H9 (cell line): ENCODE measurements around the gene CSDE1. TPM values are rescaled to one million over a fixed set of nuclear protein-coding genes. Genes with fewer than 3 reads are reported as not detected.

Experiments
- DNase-seq: peaks from one replicate; pipeline ENCODE4 v3.0.0-alpha.2; 2017
- H2AFZ ChIP-seq: one replicate; pipeline ENCODE4 v1.6.1; 2013; ENCODE audit warnings: mild to moderate bottlenecking, low read length, control low read depth, moderate library complexity
- H2AK5ac ChIP-seq: 2 replicates; pipeline ENCODE4 v1.6.1; 2013; ENCODE audit warnings: low read length, control low read depth, mixed read lengths; ENCODE audit not compliant: insufficient read length
- H2BK120ac ChIP-seq: one replicate; pipeline ENCODE4 v1.6.1; 2013; ENCODE audit warnings: low read depth, mild to moderate bottlenecking, low read length, control low read depth, inconsistent platforms; ENCODE audit not compliant: poor library complexity, severe bottlenecking
- H2BK12ac ChIP-seq: 2 replicates; pipeline ENCODE4 v1.6.1; 2013; ENCODE audit warnings: low read length, control low read depth, mixed read lengths, low read depth; ENCODE audit not compliant: insufficient read length
- H2BK15ac ChIP-seq: 2 replicates; pipeline ENCODE4 v1.6.1; 2013; ENCODE audit warnings: low read depth, low read length, control low read depth
- H2BK20ac ChIP-seq: one replicate; pipeline ENCODE4 v1.6.1; 2013; ENCODE audit warnings: low read depth, mild to moderate bottlenecking, low read length, control low read depth, inconsistent platforms; ENCODE audit not compliant: poor library complexity, severe bottlenecking
- H2BK5ac ChIP-seq: 2 replicates; pipeline ENCODE4 v1.6.1; 2013; ENCODE audit warnings: low read length, control low read depth, mixed read lengths; ENCODE audit not compliant: insufficient read length
- H3K14ac ChIP-seq: 2 replicates; pipeline ENCODE4 v1.6.1; 2013; ENCODE audit warnings: low read length, control low read depth; ENCODE audit not compliant: insufficient read depth
- H3K18ac ChIP-seq: 2 replicates; pipeline ENCODE4 v1.6.1; 2013; ENCODE audit warnings: low read depth, mild to moderate bottlenecking, mixed read lengths, low read length, control low read depth; ENCODE audit not compliant: insufficient read length
- H3K23ac ChIP-seq: 2 replicates; pipeline ENCODE4 v1.6.1; 2013; ENCODE audit warnings: low read length, control low read depth, mixed read lengths, low read depth; ENCODE audit not compliant: insufficient read length
- H3K23me2 ChIP-seq: 2 replicates; pipeline ENCODE4 v1.6.1; 2013; ENCODE audit warnings: low read depth, mild to moderate bottlenecking, mixed read lengths, low read length, control low read depth; ENCODE audit not compliant: insufficient read length, poor library complexity, severe bottlenecking
- H3K27ac ChIP-seq: 2 replicates; pipeline ENCODE4 v1.5.1; 2013; ENCODE audit warnings: low read length, control low read depth, mixed read lengths, low read depth; ENCODE audit not compliant: insufficient read length
- H3K27me3 ChIP-seq: 2 replicates; pipeline ENCODE4 v1.6.1; 2013; ENCODE audit warnings: low read length, control low read depth, inconsistent platforms; ENCODE audit not compliant: insufficient read depth
- H3K4ac ChIP-seq: 2 replicates; pipeline ENCODE4 v1.6.1; 2013; ENCODE audit warnings: low read depth, mild to moderate bottlenecking, control low read depth, inconsistent platforms, low read length, moderate library complexity
- H3K4me1 ChIP-seq: 2 replicates; pipeline ENCODE4 v1.6.1; 2013; ENCODE audit warnings: low read length, control low read depth, inconsistent platforms; ENCODE audit not compliant: insufficient read depth
- H3K4me2 ChIP-seq: 2 replicates; pipeline ENCODE4 v1.6.1; 2013; ENCODE audit warnings: low read length, control low read depth, mixed read lengths; ENCODE audit not compliant: insufficient read length, insufficient read depth
- H3K56ac ChIP-seq: 2 replicates; pipeline ENCODE4 v1.6.1; 2013; ENCODE audit warnings: low read depth, mild to moderate bottlenecking, mixed read lengths, low read length, control low read depth; ENCODE audit not compliant: insufficient read length
- H3K79me1 ChIP-seq: 2 replicates; pipeline ENCODE4 v1.6.1; 2013; ENCODE audit warnings: low read depth, mild to moderate bottlenecking, moderate library complexity, low read length, control low read depth, inconsistent platforms; ENCODE audit not compliant: insufficient read depth, poor library complexity, severe bottlenecking
- H3K79me2 ChIP-seq: 2 replicates; pipeline ENCODE4 v1.6.1; 2013; ENCODE audit warnings: low read length, control low read depth, inconsistent platforms; ENCODE audit not compliant: insufficient read depth
- H3K9ac ChIP-seq: 2 replicates; pipeline ENCODE4 v1.6.1; 2013; ENCODE audit warnings: low read length, control low read depth, mixed read lengths; ENCODE audit not compliant: insufficient read length; ENCODE audit errors: extremely low read depth
- H3K9me3 ChIP-seq: one replicate; pipeline ENCODE4 v1.6.1; 2013; ENCODE audit warnings: low read depth, low read length, inconsistent platforms; ENCODE audit not compliant: control insufficient read depth
- H3T11ph ChIP-seq: one replicate; pipeline ENCODE4 v1.6.1; 2013; ENCODE audit warnings: mild to moderate bottlenecking, low read length, control low read depth, inconsistent platforms
- H4K20me1 ChIP-seq: one replicate; pipeline ENCODE4 v1.6.1; 2013; ENCODE audit not compliant: control insufficient read depth, insufficient read length, insufficient read depth
- H4K5ac ChIP-seq: 2 replicates; pipeline ENCODE4 v1.6.1; 2013; ENCODE audit warnings: low read depth, mild to moderate bottlenecking, mixed read lengths, low read length, control low read depth; ENCODE audit not compliant: insufficient read length
- H4K8ac ChIP-seq: replicated peaks from 2 replicates; pipeline ENCODE4 v1.6.1; 2013; ENCODE audit warnings: low read length, control low read depth, mixed read lengths, low read depth; ENCODE audit not compliant: insufficient read length
- H4K91ac ChIP-seq: 2 replicates; pipeline ENCODE4 v1.6.1; 2013; ENCODE audit warnings: low read depth, mild to moderate bottlenecking, moderate library complexity, mixed read lengths, low read length, control low read depth; ENCODE audit not compliant: insufficient read length
- H3K27ac Mint-ChIP-seq, 3 experiments: 2 replicates in 2 of 3; 3 replicates in 1 of 3; pipeline ENCODE4 v1.8.0; 2020 to 2021; ENCODE audit warnings: mixed read lengths in 3 of 3, mild to moderate bottlenecking in 1 of 3, moderate library complexity in 1 of 3
- H3K27me3 Mint-ChIP-seq: 2 replicates; pipeline ENCODE4 v1.8.0; 2021; ENCODE audit warnings: low read depth, mild to moderate bottlenecking, moderate library complexity, mixed read lengths
- H3K36me3 Mint-ChIP-seq, 3 experiments: 2 replicates in 2 of 3; 3 replicates in 1 of 3; pipeline ENCODE4 v1.8.0; 2020 to 2021; ENCODE audit warnings: low read depth in 3 of 3, mixed read lengths in 3 of 3; ENCODE audit not compliant: insufficient read depth in 1 of 3
- H3K4me1 Mint-ChIP-seq, 2 experiments: 2 replicates each; pipeline ENCODE4 v1.8.0; 2020; ENCODE audit warnings: mixed read lengths in 2 of 2
- H3K4me3 Mint-ChIP-seq, 2 experiments: 2 replicates in 1 of 2; 3 replicates in 1 of 2; pipeline ENCODE4 v1.8.0; 2020 to 2021; ENCODE audit warnings: mild to moderate bottlenecking in 2 of 2, mixed read lengths in 2 of 2, moderate library complexity in 1 of 2
- H3K9me3 Mint-ChIP-seq, 2 experiments: 2 replicates in 1 of 2; 3 replicates in 1 of 2; pipeline ENCODE4 v1.8.0; 2020; ENCODE audit warnings: mild to moderate bottlenecking in 2 of 2, mixed read lengths in 2 of 2, moderate library complexity in 1 of 2
- WGBS: extraction: QIAGEN DNeasy Blood & Tissue Kit; methylation state at CpG from one replicate; pipeline ENCODE4 v1.1.7; 2013; ENCODE audit warnings: missing lambda C conversion rate, low lambda C conversion rate, mixed read lengths; ENCODE audit not compliant: insufficient read length; ENCODE audit errors: extremely low coverage; 5-methylcytosine and 5-hydroxymethylcytosine counted together
- total RNA-seq: library from RNA; stranded (reverse); gene quantifications from 2 replicates; pipeline ENCODE4 v1.2.1, GENCODE V29; 2021
- TF ChIP-seq, protein P1 (sequence below): fragments of 200-600 bp; sonication (generic); conservative IDR thresholded peaks from 3 replicates; pipeline ENCODE4 v1.8.0; 2021; ENCODE audit warnings: antibody characterized with exemption, mild to moderate bottlenecking

CSDE1 gene
- total RNA-seq, 1 experiment from 2014 or later, result 645 TPM

DNA sequence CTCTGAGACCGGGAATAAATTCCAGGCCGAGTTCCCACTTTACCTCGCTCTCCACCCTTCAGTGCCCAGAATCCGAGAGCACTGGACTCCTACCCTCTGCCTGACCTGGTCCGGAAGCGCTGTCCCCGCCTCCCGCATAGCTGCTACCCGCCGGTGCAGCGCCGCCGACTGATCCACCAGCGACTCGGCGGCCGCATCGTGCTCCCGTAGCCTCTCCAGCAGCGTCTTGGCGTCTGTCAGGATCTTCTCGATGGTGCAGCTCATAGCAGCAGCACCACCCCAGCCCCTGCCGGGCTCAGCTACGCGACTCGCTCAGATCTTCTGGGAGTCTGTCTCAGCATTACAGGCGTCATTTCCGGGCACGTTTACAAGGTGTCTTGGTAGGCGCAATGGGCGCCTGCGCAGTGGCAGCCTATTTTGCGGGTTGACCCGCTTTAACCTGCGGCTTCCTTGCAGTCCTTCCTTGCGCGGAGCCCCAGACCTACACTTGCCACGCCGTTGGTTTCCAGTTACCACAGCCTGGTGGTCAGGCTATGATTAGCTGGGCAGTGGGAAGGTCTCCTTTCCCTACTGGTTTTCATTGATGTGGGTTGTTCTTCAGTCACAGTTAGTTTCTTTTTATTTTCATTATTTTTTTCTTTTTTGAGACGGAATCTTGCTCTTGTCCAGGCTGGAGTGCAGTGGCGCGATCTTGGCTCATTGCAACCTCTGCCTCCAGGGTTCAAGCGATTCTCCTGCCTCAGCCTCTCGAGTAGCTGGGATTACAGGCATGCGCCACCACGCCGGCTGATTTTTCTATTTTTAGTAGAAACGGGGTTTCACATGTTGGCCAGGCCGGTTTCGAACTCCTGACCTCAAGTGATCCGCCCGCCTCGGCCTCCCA lies 22.8 kb upstream of the CSDE1 start, which contains the start of gene SIKE1:
Gene SIKE1 (minus strand): TSS at position 342 of the 883 bp plus-strand sequence. CDS start 78 bp downstream, at position 264.
- Histone ChIP-seq H4K5ac (no peak within 1 kb of the TSS), H3T11ph (no peak within 1 kb of the TSS), H3K27ac (peak within 1 kb of the TSS; percentile 2), H3K14ac (peak within 1 kb of the TSS; percentile 33), H3K23ac (no peak within 1 kb of the TSS), H3K4ac (no peak within 1 kb of the TSS), H3K23me2 (peaks cover 2% of the 10 kb centered on the region), H2AFZ (no peak within 1 kb of the TSS), H2BK20ac (no peak within 1 kb of the TSS), H2BK12ac (no peak within 1 kb of the TSS), H4K20me1 (no peaks in the 10 kb centered on the region), H3K79me2 (no peaks in the 10 kb centered on the region; the same call in 1 of the 2 replicates), H3K9me3 (no peaks in the 10 kb centered on the region), H2BK5ac (no peak within 1 kb of the TSS), H3K4me1 (no peaks in the 10 kb centered on the region), H4K8ac (no peak within 1 kb of the TSS), H2BK120ac (no peak within 1 kb of the TSS), H3K27me3 (no peaks in the 10 kb centered on the region), H3K79me1 (no peaks in the 10 kb centered on the region), H3K9ac (peak within 1 kb of the TSS; percentile 96), H3K18ac (peak within 1 kb of the TSS; percentile 71), H2BK15ac (no peak within 1 kb of the TSS), H2AK5ac (no peak within 1 kb of the TSS), H4K91ac (no peak within 1 kb of the TSS), H3K56ac (no peak within 1 kb of the TSS), H3K4me2 (peak within 1 kb of the TSS; percentile 97)
- TF ChIP-seq, protein P1, sequence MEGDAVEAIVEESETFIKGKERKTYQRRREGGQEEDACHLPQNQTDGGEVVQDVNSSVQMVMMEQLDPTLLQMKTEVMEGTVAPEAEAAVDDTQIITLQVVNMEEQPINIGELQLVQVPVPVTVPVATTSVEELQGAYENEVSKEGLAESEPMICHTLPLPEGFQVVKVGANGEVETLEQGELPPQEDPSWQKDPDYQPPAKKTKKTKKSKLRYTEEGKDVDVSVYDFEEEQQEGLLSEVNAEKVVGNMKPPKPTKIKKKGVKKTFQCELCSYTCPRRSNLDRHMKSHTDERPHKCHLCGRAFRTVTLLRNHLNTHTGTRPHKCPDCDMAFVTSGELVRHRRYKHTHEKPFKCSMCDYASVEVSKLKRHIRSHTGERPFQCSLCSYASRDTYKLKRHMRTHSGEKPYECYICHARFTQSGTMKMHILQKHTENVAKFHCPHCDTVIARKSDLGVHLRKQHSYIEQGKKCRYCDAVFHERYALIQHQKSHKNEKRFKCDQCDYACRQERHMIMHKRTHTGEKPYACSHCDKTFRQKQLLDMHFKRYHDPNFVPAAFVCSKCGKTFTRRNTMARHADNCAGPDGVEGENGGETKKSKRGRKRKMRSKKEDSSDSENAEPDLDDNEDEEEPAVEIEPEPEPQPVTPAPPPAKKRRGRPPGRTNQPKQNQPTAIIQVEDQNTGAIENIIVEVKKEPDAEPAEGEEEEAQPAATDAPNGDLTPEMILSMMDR, result peak; percentile 16; the same call in 1 of the 3 replicates
- WGBS, result no CpG with 5 or more reads among the region's 53 CpGs
- H3K4me3 Mint-ChIP-seq, result peak within 1 kb of the TSS; percentile 99
- DNase-seq, result peak; percentile 97
- H3K4me1 Mint-ChIP-seq, result peaks cover 3 to 7% of the 10 kb centered on the region in 2 experiments; a peak in 2 of 4 replicates
- H3K27me3 Mint-ChIP-seq, result peaks cover 45% of the 10 kb centered on the region
- H3K9me3 Mint-ChIP-seq, result peaks cover 0 to 2% of the 10 kb centered on the region in 2 experiments; a peak in 1 of 5 replicates
- peaks cover 28 to 33% (median 31%) of the 10 kb centered on the region in 3 experiments for H3K36me3 Mint-ChIP-seq
- peak within 1 kb of the TSS; percentile 99 to 100 (median 99) for H3K27ac Mint-ChIP-seq
